GM23338 (cell line): ENCODE measurements around the gene KLK6.

Experiments used
- EZH2 ChIP-seq: fragments of 200-600 bp; sonication (generic); IDR thresholded peaks from one replicate; pipeline ENCODE4 v1.8.0; 2017; ENCODE audit warnings: antibody characterized with exemption, mild to moderate bottlenecking, low read depth; ENCODE audit not compliant: unreplicated experiment
- EZH2phosphoT487 ChIP-seq: fragments of 200-600 bp; sonication (generic); IDR thresholded peaks from one replicate; pipeline ENCODE4 v1.8.1; 2018; ENCODE audit warnings: antibody characterized with exemption; ENCODE audit not compliant: unreplicated experiment
- POLR2AphosphoS5 ChIP-seq: IDR thresholded peaks from 2 replicates; pipeline ENCODE4 v1.6.1; 2016; ENCODE audit warnings: antibody characterized with exemption, low read depth
- TF ChIP-seq, protein P1 (sequence below): IDR thresholded peaks from one replicate; pipeline ENCODE4 v1.6.1; 2018; ENCODE audit warnings: antibody characterized with exemption; ENCODE audit not compliant: unreplicated experiment
- TF ChIP-seq, protein P2 (sequence below), 2 experiments: fragments of 200-600 bp in 1 of 2; sonication (generic) in 1 of 2; conservative IDR thresholded peaks; 2 replicates each; pipeline versions ENCODE4 v1.5.1 to v1.6.1; 2016 to 2017; ENCODE audit warnings: antibody characterized with exemption in 2 of 2, low read depth in 2 of 2, mild to moderate bottlenecking in 2 of 2, moderate library complexity in 1 of 2

GRCh38 chr19:50910722-50911121 is 58.7 kb downstream of the KLK6 start:
- TF ChIP-seq, protein P1, sequence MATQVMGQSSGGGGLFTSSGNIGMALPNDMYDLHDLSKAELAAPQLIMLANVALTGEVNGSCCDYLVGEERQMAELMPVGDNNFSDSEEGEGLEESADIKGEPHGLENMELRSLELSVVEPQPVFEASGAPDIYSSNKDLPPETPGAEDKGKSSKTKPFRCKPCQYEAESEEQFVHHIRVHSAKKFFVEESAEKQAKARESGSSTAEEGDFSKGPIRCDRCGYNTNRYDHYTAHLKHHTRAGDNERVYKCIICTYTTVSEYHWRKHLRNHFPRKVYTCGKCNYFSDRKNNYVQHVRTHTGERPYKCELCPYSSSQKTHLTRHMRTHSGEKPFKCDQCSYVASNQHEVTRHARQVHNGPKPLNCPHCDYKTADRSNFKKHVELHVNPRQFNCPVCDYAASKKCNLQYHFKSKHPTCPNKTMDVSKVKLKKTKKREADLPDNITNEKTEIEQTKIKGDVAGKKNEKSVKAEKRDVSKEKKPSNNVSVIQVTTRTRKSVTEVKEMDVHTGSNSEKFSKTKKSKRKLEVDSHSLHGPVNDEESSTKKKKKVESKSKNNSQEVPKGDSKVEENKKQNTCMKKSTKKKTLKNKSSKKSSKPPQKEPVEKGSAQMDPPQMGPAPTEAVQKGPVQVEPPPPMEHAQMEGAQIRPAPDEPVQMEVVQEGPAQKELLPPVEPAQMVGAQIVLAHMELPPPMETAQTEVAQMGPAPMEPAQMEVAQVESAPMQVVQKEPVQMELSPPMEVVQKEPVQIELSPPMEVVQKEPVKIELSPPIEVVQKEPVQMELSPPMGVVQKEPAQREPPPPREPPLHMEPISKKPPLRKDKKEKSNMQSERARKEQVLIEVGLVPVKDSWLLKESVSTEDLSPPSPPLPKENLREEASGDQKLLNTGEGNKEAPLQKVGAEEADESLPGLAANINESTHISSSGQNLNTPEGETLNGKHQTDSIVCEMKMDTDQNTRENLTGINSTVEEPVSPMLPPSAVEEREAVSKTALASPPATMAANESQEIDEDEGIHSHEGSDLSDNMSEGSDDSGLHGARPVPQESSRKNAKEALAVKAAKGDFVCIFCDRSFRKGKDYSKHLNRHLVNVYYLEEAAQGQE, result no peak
- TF ChIP-seq POLR2AphosphoS5 (no peak), EZH2phosphoT487 (no peak), EZH2 (no peak)
- TF ChIP-seq, protein P2, sequence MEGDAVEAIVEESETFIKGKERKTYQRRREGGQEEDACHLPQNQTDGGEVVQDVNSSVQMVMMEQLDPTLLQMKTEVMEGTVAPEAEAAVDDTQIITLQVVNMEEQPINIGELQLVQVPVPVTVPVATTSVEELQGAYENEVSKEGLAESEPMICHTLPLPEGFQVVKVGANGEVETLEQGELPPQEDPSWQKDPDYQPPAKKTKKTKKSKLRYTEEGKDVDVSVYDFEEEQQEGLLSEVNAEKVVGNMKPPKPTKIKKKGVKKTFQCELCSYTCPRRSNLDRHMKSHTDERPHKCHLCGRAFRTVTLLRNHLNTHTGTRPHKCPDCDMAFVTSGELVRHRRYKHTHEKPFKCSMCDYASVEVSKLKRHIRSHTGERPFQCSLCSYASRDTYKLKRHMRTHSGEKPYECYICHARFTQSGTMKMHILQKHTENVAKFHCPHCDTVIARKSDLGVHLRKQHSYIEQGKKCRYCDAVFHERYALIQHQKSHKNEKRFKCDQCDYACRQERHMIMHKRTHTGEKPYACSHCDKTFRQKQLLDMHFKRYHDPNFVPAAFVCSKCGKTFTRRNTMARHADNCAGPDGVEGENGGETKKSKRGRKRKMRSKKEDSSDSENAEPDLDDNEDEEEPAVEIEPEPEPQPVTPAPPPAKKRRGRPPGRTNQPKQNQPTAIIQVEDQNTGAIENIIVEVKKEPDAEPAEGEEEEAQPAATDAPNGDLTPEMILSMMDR (conservative IDR thresholded peaks at IDR 0.05; ENCODE audit: low read depth in 2 of 2), result no peak
